Neural cell (in vitro differentiated cells): Measurements from ENCODE around the gene APOL4.

Experiments used
- EP300 ChIP-seq: fragments of 450-650 bp; conservative IDR thresholded peaks from 2 replicates; pipeline ENCODE4 v1.6.1; 2014; ENCODE audit warnings: antibody characterized with exemption, mild to moderate bottlenecking, moderate library complexity; ENCODE audit not compliant: poor library complexity, severe bottlenecking
- EZH2 ChIP-seq: fragments of 200-600, 300-800 bp; shearing (Covaris generic), sonication (generic); IDR thresholded peaks from 2 replicates; pipeline ENCODE4 v1.6.1; 2014; ENCODE audit warnings: antibody characterized with exemption, low read length, borderline replicate concordance, mild to moderate bottlenecking; ENCODE audit not compliant: insufficient read depth, poor library complexity, severe bottlenecking
- MXI1 ChIP-seq: fragments of 450-650 bp; conservative IDR thresholded peaks from 2 replicates; pipeline ENCODE4 v1.6.1; 2014; ENCODE audit warnings: antibody characterized with exemption, mild to moderate bottlenecking; ENCODE audit not compliant: poor library complexity, severe bottlenecking
- POLR2AphosphoS5 ChIP-seq: IDR thresholded peaks from 2 replicates; pipeline ENCODE4 v1.6.1; 2012
- RAD21 ChIP-seq: fragments of 450-650 bp; conservative IDR thresholded peaks from 2 replicates; pipeline ENCODE4 v1.6.1; 2014; ENCODE audit warnings: antibody characterized with exemption, mild to moderate bottlenecking, moderate library complexity
- TAF1 ChIP-seq: IDR thresholded peaks from 2 replicates; pipeline ENCODE4 v1.6.1; 2012; ENCODE audit warnings: low read depth
- TF ChIP-seq, protein P1 (sequence below): fragments of 450-650 bp; IDR thresholded peaks from 2 replicates; pipeline ENCODE4 v1.5.1; 2014; ENCODE audit warnings: antibody characterized with exemption, mild to moderate bottlenecking, moderate library complexity; ENCODE audit not compliant: poor library complexity, severe bottlenecking

DNA sequence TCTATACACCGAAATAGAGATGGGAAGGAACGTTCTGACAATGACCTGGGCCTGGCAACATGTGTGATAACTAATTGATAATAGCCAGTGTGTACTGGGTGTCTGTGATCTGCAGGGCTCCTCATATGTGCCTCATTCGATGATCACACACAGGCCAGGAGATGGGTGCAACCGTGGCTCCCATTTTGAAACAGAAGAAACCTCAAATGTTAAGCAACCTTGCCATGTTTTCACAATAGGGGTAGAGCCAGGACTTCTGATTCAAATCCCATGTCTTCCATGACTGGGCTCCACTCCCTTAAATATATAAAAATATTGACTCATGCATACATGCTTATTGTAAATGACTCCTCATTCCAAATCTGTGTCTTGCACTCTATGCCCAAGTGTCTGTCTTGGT lies 52.2 kb downstream of the APOL4 start:
- TF ChIP-seq MXI1 (no peak), EP300 (no peak), EZH2 (no peak), RAD21 (no peak), POLR2AphosphoS5 (no peak), TAF1 (no peak)
- TF ChIP-seq, protein P1, sequence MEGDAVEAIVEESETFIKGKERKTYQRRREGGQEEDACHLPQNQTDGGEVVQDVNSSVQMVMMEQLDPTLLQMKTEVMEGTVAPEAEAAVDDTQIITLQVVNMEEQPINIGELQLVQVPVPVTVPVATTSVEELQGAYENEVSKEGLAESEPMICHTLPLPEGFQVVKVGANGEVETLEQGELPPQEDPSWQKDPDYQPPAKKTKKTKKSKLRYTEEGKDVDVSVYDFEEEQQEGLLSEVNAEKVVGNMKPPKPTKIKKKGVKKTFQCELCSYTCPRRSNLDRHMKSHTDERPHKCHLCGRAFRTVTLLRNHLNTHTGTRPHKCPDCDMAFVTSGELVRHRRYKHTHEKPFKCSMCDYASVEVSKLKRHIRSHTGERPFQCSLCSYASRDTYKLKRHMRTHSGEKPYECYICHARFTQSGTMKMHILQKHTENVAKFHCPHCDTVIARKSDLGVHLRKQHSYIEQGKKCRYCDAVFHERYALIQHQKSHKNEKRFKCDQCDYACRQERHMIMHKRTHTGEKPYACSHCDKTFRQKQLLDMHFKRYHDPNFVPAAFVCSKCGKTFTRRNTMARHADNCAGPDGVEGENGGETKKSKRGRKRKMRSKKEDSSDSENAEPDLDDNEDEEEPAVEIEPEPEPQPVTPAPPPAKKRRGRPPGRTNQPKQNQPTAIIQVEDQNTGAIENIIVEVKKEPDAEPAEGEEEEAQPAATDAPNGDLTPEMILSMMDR = no peak
